ENCODE data around the gene DNAH11. TPM values are rescaled to one million over a fixed set of nuclear protein-coding genes. Genes with fewer than 3 reads are reported as not detected.

The DNAH11 gene
- total RNA-seq, 1 experiment from 2014 or later, result 0.39 TPM

DNA sequence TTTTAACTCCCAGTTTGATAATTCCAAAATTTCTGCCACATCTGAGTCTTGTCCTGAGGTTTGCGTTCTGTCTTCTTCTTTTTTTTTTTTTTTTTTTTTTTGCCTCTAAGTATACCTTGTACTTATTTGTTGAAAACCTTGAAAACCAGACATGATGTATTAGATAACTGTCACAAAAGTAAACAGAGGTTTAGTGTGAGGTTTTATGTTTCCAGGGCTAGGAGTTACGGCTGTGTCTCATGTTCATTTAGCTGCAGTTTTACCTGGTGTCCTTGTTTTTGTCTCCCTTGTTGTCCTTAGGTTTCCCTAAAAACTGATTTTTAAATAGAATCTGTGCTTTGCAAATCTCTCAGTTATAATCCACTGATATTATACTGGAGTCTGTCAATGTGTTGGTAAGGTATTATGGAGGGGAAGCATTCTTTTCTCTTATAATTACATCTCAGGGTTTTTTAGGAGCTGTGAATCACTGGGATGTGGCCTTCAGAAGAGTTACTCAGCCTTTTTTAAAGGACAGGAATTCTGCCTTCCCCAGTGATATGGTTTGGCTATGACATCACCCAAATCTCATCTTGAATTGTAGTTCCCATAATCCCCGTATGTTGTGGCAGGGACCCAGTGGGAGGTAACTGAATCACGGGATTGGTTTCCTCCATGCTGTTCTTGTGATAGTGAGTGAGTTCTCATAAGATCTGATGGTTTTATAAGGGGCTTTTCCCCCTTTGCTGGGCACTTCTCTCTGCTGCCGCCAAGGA is 307.9 kb downstream of the DNAH11 start:
- Histone ChIP-seq H3K9me3 (ENCODE audit: control insufficient read depth in 1 of 2, insufficient read depth in 1 of 2, low read depth in 1 of 2, low read length in 2 of 2) (no peaks in the 10 kb centered on the region), H3K9ac (ENCODE audit: low read length) (no peak overlapping the region), H4K20me1 (ENCODE audit: insufficient read depth) (no peaks in the 10 kb centered on the region), H3K4me3 (replicated peaks in 1 of 2; ENCODE audit: low read depth in 1 of 2, low read length in 2 of 2) (no peak overlapping the region), H3K27me3 (ENCODE audit: insufficient read depth, low read length) (no peaks in the 10 kb centered on the region), H3K4me1 (ENCODE audit: control insufficient read depth in 1 of 2, insufficient read depth in 2 of 2, low read length in 2 of 2) (no peaks in the 10 kb centered on the region), H2AFZ (ENCODE audit: low read depth, low read length, poor library complexity, severe bottlenecking) (no peak overlapping the region), H3K79me2 (ENCODE audit: insufficient read depth, low read length) (no peaks in the 10 kb centered on the region), H3K9me2 (ENCODE audit: insufficient read depth) (no peaks in the 10 kb centered on the region), H3K4me2 (ENCODE audit: low read length) (no peak overlapping the region), H3K36me3 (ENCODE audit: control insufficient read depth in 1 of 2, insufficient read depth in 2 of 2, low read length in 2 of 2) (no peaks in the 10 kb centered on the region), H3K27ac (ENCODE audit: low read depth, low read length) (no peak overlapping the region)
- no peak for ATAC-seq
- intact Hi-C loops (cut with micrococcal nuclease), result no loop called here
- TF ChIP-seq, protein P1, sequence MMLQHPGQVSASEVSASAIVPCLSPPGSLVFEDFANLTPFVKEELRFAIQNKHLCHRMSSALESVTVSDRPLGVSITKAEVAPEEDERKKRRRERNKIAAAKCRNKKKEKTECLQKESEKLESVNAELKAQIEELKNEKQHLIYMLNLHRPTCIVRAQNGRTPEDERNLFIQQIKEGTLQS (IDR thresholded peaks at IDR 0.05), result no peak
- no peak for TF ChIP-seq EZH2 (IDR thresholded peaks at IDR 0.05)
- no TSS peak for BruUV-seq (replicated peaks)
- DNase-seq (ENCODE audit: low read depth, low spot score), result no peak
- ChIA-PET CTCF (no interaction called here), RAD21 (ENCODE audit: low non-redundant PET in 1 of 2, low total read pairs in 2 of 2, uncharacterized antibody in 2 of 2, unreplicated experiment in 2 of 2) (no interaction called here), POLR2A (no interaction called here)

DNA sequence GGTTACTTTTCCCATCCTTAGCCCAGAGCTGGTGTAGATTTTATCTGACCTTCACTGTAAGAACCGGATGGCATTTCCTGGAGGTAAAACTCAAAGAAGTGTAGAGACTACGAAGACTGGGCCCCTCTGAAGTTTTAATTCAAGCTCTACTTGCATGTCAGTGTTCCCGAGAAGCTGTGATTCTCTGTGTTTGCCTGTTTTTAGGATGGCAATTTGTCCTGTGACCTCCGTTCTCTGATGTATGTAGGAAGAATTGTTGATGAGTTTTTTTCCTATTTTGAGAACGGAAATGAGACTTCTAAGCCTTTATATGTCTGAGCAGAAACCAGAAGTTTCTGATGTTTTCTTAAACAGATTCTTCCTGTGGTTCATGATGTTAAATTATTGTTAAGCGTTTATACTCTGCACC is 308.7 kb downstream of the DNAH11 start:
- H4K20me1 ChIP-seq (ENCODE audit: insufficient read depth), result no peaks in the 10 kb centered on the region
- no peak overlapping the region for H3K27ac ChIP-seq (ENCODE audit: low read depth, low read length)
- no peaks in the 10 kb centered on the region for H3K27me3 ChIP-seq (ENCODE audit: insufficient read depth, low read length)
- no peak overlapping the region for H3K9ac ChIP-seq (ENCODE audit: low read length)
- POLR2A ChIA-PET, result no interaction called here
- no peaks in the 10 kb centered on the region for H3K4me1 ChIP-seq (ENCODE audit: control insufficient read depth in 1 of 2, insufficient read depth in 2 of 2, low read length in 2 of 2)
- intact Hi-C loops (cut with micrococcal nuclease), result no loop called here
- no peaks in the 10 kb centered on the region for H3K9me2 ChIP-seq (ENCODE audit: insufficient read depth)
- H3K36me3 ChIP-seq (ENCODE audit: control insufficient read depth in 1 of 2, insufficient read depth in 2 of 2, low read length in 2 of 2), result no peaks in the 10 kb centered on the region
- RAD21 ChIA-PET (ENCODE audit: low non-redundant PET in 1 of 2, low total read pairs in 2 of 2, uncharacterized antibody in 2 of 2, unreplicated experiment in 2 of 2), result no interaction called here
- H3K79me2 ChIP-seq (ENCODE audit: insufficient read depth, low read length), result no peaks in the 10 kb centered on the region
- H3K9me3 ChIP-seq (ENCODE audit: control insufficient read depth in 1 of 2, insufficient read depth in 1 of 2, low read depth in 1 of 2, low read length in 2 of 2), result no peaks in the 10 kb centered on the region
- H3K4me3 ChIP-seq (replicated peaks in 1 of 2; ENCODE audit: low read depth in 1 of 2, low read length in 2 of 2), result no peak overlapping the region
- no TSS peak for BruUV-seq (replicated peaks)
- H3K4me2 ChIP-seq (ENCODE audit: low read length), result no peak overlapping the region
- CTCF ChIA-PET, result no interaction called here
- DNase-seq (ENCODE audit: low read depth, low spot score), result no peak
- ATAC-seq, result no peak
- H2AFZ ChIP-seq (ENCODE audit: low read depth, low read length, poor library complexity, severe bottlenecking), result no peak overlapping the region
- TF ChIP-seq RAD21 (IDR thresholded peaks at IDR 0.05; ENCODE audit: low read depth) (no peak), YY1 (IDR thresholded peaks at IDR 0.05; ENCODE audit: extremely low read depth, insufficient replicate concordance, low read depth, low read length) (no peak), SIN3A (IDR thresholded peaks at IDR 0.05; ENCODE audit: low read depth) (no peak), SRF (IDR thresholded peaks at IDR 0.05; ENCODE audit: low read depth) (no peak), TCF7L2 (IDR thresholded peaks at IDR 0.05; ENCODE audit: borderline replicate concordance, extremely low read depth, insufficient read depth, insufficient read length) (no peak), POLR2AphosphoS5 (IDR thresholded peaks at IDR 0.05; ENCODE audit: low read depth, low read length) (no peak), FOSL1 (IDR thresholded peaks at IDR 0.05; ENCODE audit: low read depth) (no peak), EZH2phosphoT487 (IDR thresholded peaks at IDR 0.05; ENCODE audit: borderline replicate concordance) (no peak), ELF1 (IDR thresholded peaks at IDR 0.05; ENCODE audit: borderline replicate concordance, low read depth) (no peak), SP1 (IDR thresholded peaks at IDR 0.05; ENCODE audit: low read depth) (no peak), CEBPB (IDR thresholded peaks at IDR 0.05; ENCODE audit: low read depth) (no peak), ZFX (IDR thresholded peaks at IDR 0.05) (no peak)
- TF ChIP-seq, protein P1 (IDR thresholded peaks at IDR 0.05), result no peak
- TF ChIP-seq, protein P2, sequence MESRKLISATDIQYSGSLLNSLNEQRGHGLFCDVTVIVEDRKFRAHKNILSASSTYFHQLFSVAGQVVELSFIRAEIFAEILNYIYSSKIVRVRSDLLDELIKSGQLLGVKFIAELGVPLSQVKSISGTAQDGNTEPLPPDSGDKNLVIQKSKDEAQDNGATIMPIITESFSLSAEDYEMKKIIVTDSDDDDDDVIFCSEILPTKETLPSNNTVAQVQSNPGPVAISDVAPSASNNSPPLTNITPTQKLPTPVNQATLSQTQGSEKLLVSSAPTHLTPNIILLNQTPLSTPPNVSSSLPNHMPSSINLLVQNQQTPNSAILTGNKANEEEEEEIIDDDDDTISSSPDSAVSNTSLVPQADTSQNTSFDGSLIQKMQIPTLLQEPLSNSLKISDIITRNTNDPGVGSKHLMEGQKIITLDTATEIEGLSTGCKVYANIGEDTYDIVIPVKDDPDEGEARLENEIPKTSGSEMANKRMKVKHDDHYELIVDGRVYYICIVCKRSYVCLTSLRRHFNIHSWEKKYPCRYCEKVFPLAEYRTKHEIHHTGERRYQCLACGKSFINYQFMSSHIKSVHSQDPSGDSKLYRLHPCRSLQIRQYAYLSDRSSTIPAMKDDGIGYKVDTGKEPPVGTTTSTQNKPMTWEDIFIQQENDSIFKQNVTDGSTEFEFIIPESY (IDR thresholded peaks at IDR 0.05; ENCODE audit: extremely low read depth, insufficient replicate concordance, low read length), result no peak

All from HCT116 (cell line).